ENCODE results near the gene AOPEP.

The AOPEP gene

GRCh38 chr9:95025213-95026147, 299.0 kb downstream of the AOPEP start:
- DNase-seq = peak; percentile 24

- DNase-seq = no peak
Observed at GRCh38 chr9:95026148-95026524, 299.6 kb downstream of the AOPEP start.

- DNase-seq = no peak
Observed at GRCh38 chr9:95027914-95028852, 301.7 kb downstream of the AOPEP start.

- no peak for DNase-seq
Observed at GRCh38 chr9:95028853-95029219, 302.3 kb downstream of the AOPEP start.

GRCh38 chr9:95029288-95029687, 302.8 kb downstream of the AOPEP start:
- DNase-seq = no peak

GRCh38 chr9:95029720-95030119, 303.2 kb downstream of the AOPEP start:
- no peak for DNase-seq

- no peak for DNase-seq
Observed at GRCh38 chr9:95030344-95030743, 303.8 kb downstream of the AOPEP start.

- no peak for DNase-seq
Observed at GRCh38 chr9:95030920-95031642, 304.6 kb downstream of the AOPEP start.

GRCh38 chr9:95031711-95032461, 305.4 kb downstream of the AOPEP start:
- DNase-seq = peak; percentile 13

GRCh38 chr9:95032580-95033341, 306.3 kb downstream of the AOPEP start:
- DNase-seq = peak; percentile 41

- no peak for DNase-seq
Observed at GRCh38 chr9:95035846-95036245, 309.3 kb downstream of the AOPEP start.

- no peak for DNase-seq
Observed at GRCh38 chr9:95036676-95037075, 310.2 kb downstream of the AOPEP start.

- no peak for DNase-seq
Observed at GRCh38 chr9:95037789-95038521, 311.5 kb downstream of the AOPEP start.

GRCh38 chr9:95038666-95039065, 312.2 kb downstream of the AOPEP start:
- no peak for DNase-seq

- no peak for DNase-seq
Observed at GRCh38 chr9:95040106-95040505, 313.6 kb downstream of the AOPEP start.

- no peak for DNase-seq
Observed at GRCh38 chr9:95043826-95044225, 317.3 kb downstream of the AOPEP start.

GRCh38 chr9:95044731-95045508, 318.4 kb downstream of the AOPEP start:
- no peak for DNase-seq

GRCh38 chr9:95045751-95046150, 319.3 kb downstream of the AOPEP start:
- DNase-seq = no peak

GRCh38 chr9:95047452-95048224, 321.1 kb downstream of the AOPEP start:
- no peak for DNase-seq

Measured in hematopoietic multipotent progenitor cell treated with erythropoietin and hydrocortisone succinate and interleukin-3 and kit ligand, for 4 days (in vitro differentiated cells).